Stimulated activated CD8-positive, alpha-beta memory T cell treated with anti-CD3 and anti-CD28 coated beads, Interleukin-7, amount 100 ng/mL, for 24 hours (primary cell): ENCODE data around the gene UAP1L1.

Experiments used
- DNase-seq: peaks from one replicate; pipeline ENCODE4 v3.0.0-alpha.2; 2020; ENCODE audit warnings: low read depth

Gene UAP1L1

DNA sequence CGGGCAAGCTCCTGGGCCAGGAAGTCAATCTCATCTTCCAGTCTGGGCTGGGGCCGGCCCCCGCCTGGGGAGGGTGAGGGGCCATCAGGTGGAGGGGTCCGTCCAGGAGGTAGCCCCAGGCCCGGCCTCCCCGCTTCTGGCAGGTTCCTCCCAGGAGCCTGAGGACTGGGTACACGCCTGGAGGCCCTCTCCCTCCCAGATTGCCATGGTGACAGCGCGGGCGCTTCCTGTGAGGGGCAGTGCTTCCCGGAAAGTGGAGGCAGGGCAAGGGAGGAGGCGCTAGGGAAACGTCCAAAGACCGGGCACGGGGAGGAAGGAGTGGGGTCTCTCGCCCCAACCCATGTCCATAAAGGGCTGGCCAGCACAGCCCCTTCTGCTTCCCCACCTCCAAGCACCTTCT lies 36.2 kb upstream of the UAP1L1 start:
- DNase-seq = no peak

DNA sequence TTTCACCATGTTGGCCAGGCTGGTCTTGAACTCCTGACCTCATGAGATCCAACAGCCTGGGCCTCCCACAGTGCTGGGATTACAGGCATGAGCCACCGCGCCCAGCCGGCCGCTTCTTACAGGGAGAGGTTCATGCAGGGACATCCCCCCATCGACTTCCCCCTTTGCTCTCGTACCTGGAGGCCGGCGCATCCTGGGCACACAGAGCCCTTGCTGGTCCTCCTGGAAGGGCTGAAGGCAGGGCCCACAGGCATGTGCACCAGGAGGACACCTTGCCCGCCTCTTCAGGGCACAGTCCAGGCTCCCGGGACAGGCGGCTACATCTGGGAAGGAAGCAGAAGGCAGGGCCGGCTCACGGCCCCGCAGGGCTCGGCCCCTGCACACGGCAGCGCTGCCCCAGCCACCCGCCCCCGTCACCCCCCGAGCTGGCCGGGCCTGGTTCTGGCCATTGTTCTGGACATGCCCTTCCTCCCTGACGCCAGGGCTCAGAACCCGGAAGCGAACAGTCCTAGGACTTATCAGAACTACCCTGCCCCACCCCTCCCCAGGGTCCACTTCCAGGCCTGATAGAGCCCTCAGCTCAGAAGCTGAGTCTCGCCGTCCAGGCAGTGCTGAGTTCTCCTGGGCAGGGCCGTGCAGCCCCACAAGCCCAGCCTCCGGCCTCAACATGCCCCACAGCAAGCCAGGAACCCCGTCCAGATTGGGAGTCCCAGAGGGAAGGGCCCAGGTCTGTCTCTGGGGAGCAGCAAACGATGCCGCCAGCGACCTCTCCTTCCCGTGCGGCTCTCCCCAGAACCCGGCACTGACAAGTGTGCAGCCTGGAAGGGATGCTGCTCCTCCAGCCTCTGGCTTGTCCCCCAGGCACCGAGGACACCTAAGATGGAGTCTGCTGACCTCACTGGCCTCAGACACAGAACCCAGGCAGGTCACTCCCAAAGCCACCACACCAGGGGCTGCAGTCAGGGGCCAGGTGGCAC lies 34.3 kb upstream of the UAP1L1 start:
- DNase-seq = no peak

DNA sequence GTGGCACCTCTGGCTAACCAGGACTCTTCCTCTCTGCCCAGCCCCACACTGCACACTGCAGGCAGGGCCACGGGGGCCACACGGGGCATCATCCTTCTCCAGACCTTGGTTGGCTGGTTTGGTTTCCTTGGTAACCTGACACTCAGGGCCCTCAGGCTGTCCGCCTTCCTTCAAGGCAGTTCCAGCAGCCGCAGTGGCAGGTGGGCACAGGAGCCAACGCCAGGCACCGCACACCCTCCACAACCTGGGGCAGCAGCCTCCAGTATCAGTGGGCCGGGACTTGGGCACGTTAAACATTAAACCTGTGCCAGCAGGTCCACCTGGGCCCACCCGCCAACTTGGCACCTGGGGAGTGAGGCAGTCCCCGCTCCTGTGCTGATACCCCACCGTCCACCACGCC lies 33.3 kb upstream of the UAP1L1 start:
- DNase-seq = no peak

DNA sequence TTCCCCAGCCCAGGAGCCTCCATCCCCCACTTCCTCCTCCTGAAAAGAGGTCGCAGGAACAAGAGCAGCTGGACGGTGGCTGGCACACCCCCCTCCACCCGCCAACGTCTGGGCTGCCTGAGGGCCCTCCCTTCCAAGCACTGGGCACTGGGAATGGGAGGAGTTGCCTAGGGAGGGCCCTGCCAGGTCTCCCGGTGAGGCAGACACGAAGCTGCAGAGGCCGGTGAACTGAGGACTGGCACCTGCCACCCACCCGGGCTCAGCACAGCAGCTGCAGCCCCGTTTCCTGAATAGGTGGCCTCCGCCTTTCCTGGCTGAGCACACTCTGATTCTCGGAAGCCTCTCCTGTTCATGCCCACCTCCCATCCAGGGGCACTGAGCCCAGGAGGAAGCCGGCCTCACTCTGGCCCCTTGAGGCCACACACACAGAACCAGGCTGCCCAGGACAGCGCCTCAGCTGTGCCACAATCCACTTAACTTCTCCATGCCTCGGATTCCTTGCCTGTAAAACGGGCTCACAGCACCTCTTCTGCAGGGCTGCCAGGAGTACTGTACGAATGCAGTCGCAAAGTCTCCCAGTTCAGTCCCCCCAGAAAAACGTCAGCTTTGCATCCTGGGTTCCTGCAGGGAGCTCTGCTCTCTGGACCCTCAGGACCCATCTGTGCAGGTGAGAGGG lies 32.7 kb upstream of the UAP1L1 start:
- DNase-seq = no peak

DNA sequence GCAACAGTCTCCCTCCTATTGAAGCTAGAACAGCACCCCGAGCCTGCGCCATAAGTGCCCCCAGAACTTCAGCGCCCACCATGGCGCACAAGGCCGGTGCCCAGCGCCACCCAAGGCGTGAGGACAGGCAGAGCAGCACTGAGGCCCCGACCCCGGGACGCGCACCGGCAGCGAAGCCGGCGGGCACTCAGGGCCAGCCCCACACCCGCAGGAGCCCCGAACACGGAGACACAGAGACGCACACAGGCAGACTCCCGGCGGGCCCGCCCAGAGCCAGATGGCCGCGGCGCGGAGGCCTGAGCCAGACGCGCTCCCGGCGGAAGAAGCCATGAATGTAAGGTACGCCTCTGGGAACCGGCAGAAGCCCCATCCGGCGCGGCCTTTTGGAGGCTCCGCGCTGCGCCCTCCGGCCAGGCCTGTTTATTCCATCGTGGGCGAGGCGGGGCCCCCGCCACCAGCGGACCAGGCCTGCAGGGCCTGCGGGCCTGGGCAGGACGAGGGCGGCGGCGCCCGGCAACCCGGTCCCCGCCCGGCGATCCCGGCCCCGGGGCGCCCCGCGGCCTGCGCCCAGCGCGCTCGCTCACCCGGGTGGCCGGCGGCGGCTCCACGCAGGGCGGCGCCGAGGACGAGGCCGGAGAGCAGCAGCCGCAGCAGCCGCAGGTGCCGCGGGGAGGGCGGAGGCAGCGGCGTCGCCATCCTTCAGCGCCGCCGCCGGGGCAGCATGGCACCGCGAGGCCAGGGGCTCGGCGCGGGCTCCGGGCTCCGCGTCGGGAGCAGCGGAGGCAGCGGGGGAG lies 31.8 kb upstream of the UAP1L1 start:
- DNase-seq = no peak

DNA sequence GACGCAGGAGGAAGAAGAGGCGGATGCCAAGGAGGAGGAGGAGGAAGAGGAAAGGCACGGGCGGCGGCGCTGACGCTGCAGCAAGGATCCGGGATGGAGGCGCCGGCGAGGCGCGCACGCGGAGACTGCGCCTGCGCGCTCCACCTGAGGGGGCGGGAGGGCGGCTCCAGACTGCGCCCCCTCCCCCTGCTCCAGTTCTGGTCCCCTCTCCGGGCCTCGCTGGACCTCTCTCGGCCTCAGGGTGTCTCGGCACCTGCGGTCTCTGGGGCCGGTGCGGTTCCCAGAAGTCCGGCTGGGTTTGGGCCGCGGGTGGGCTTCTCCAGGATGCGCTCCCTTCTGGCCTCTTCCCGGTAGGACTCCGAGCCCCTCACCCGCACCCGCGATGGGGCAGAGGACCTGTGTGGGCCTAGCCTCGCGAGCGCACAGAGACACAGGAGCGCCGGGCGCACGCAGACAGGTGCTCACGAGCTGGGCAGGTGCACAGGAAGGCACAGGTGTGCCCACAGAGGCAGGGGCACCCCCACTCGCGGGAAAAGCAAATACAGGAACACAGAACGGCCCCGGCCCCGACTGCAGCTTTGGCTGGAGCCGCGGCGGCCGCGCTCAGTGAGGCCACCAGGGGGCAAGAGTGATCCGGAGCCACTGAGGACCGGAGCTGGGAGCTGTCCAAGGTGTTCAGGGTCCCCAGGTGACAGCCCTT lies 31.1 kb upstream of the UAP1L1 start, which contains the start of gene NPDC1:
Gene NPDC1, minus strand, starts transcription at position 90 of the 700 bp plus-strand sequence. CDS start 188 bp downstream, outside the sequence.
- DNase-seq = peak; percentile 68

DNA sequence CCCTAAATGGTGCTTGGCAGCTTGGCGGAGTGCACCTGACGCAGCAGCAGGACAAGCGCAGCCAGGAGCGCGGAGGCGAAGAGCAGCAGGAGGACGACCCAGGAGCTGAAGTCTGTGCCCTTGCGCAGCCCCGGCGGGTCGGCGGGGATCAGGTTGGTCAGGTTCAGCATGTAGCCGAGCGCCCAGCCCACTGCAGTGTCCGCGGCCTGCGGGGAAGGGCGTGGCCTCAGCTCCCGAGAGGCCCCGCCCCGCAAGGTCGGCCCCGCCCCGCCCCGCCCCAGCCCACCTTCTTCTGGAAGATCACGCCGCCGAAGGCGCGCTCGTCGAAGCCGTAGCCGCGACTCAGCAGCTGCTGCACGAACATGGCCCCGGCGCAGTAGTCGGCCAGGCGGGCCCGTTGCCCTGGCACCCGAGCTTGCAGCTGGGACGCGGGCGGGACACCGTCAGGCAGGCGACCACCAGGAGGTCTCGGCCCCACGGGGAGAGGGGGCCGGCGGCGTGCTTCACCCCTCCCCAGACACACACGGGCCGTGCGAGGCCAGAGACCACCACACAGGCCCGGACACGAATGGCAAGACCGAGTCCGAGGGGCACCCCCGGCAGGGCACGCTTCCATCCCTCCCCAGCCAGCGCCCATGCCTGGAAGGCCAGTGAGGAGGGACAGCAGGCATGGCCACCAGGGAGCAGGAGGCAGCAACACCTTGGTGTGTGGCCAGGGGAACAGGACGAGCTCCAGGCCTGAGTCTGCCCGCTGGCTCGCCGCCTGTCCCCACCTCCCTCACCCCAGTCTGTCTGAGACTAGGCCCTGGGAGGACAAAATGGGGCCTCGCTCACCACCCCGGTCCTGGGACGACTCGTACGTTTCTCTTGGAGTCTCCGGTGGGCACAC lies 28.4 kb upstream of the UAP1L1 start:
- DNase-seq = no peak

DNA sequence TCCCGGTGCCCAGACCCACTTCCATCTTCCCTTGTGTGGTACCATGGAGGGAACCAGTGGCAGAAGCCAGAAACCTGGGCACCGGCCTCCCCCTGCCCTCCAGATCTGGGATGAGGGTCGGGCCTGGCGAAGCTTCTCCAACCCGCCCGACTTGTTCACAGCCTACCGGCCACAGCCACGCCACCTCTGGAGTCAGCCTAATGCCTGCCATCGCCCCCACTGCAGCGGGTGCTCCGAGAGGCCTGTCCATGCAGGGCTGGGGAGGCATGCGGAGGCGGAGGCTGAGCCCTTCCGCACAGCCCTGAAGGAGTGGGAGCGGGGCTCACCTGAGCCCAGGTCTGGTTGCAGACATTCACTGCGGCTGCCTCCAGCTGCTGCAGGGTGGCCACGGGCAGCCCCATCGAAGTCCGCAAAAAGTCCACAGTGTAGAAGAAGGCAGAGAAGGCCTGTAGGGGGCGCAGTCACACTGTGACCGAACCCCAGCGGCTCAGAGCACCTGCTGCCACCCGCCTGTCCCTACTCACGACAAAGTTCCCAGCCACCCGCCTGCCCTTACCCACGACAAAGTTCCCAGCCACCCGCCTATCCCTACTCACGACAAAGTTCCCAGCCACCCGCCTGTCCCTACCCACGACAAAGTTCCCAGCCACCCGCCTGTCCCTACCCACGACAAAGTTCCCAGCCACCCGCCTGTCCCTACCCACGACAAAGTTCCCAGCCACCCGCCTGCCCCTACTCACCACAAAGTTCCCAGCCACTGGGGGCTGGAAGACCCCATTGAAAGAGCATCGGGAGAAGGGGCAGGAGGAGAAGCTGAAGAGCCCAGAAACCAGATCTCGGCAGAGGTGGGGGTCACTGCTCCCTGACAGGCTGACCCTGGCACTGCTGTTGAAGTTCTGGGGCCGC lies 27.5 kb upstream of the UAP1L1 start:
- no peak for DNase-seq

DNA sequence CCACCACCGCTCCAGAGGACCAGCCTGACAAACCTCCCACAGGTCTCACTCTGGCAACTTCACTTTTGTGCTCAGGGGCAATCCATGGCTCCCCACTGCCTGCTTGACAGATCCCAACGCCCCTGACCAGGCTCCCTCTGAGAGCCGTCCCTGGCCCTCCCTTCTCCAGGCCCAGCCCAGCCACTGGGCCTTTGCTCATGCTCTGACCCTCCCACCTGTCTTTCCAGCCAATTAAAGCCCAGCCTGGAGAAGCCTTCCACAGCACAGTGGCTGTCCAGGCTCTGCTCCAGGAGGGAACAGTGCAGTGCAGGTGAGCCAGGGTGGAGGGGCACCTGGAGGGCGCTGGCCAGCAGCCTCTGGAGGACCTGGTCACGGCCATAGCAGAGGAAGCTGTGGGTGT lies 26.7 kb upstream of the UAP1L1 start:
- DNase-seq = no peak

DNA sequence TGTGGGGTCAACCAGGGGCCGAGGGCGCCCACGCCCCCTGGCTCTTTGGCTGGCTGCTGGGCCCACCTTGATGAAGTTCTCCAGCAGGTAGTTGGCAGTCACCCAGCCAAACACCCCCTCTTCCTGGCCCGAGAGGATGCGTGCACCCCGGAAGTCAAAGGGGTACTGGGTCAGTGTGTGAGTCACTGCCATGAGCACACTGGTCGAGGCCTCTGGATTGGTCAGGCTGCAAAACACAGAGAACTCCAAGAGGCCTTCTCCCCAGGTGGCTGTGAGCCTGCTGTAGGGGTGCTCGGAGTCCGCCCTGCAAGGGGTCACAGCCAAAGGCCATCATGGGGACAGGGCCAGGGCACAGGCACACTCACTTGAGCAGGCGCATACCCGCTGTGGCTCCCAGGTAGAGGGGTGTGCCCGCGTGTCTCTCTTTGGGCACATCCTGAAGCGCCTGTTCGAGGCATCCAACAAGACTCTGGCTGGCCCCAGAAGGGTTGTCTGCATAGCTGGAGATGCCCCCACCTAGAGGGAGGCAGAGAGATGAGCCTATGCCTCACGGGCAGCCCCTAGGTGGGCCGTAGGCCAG lies 26.1 kb upstream of the UAP1L1 start:
- DNase-seq = no peak

DNA sequence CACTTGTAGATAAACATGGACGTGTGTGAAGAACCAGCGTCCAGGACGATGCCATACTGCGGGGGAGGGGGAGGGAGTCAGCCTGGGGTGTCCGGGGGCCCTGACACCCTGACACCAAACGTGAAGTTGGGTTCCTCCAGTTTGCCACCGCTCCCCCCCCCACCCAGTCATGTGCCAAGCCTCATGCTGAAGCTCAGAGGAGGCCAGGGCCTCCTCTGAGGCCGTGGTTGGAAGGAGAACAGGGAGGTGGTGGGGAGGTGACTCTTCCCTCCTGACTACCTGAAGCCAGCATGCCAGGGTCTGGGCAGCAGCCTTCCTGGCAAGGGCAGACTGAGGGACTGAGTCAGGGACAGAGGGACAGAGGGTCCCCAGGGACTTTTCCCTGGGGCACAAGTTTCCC lies 25.0 kb upstream of the UAP1L1 start:
- no peak for DNase-seq

DNA sequence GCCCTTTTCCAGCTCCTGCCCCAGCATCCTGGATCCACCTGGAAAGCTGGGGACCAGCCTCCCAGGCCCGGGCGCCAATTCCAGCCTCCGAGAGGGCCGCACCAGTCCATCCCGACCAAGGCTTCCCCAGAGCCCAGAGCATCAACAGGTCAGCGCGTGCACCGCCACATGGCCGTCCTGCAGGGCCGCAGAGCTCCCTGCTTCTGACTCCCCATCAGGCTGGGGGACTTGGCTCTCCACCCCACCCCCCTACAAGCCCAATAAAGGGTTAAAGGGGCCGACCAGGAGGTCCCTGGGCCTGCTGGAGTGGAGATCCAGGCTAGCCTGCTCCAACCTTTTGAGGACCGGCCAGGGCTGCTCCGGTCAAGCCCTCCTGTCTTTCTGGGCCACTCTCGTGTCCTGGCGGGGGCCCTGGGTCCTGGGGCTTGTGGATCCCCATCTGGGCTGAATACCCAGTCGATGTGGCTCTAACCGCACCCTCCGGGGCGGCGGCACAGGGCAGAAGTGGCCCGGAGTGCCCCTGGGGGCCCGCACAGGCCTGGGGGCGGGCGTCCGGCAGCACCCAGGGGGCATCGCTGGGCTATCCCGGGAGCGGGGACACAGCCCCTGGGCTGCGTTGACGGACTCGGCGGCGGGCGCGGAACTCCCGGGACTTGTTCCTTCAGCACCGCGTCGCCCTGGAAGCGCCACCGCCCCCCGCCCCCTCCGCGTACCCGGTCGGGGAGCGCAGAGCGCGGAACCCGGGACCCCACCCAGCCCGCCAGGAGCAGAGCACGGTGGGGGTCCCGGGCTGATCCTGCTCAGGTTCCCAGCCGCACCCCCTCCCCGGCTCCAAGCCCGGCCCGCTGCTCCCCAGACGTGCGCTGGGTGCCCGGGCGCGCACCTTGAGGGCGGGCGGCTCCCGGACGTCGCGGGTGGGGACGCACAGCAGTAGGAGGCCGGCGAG lies 24.0 kb upstream of the UAP1L1 start:
- no peak for DNase-seq

DNA sequence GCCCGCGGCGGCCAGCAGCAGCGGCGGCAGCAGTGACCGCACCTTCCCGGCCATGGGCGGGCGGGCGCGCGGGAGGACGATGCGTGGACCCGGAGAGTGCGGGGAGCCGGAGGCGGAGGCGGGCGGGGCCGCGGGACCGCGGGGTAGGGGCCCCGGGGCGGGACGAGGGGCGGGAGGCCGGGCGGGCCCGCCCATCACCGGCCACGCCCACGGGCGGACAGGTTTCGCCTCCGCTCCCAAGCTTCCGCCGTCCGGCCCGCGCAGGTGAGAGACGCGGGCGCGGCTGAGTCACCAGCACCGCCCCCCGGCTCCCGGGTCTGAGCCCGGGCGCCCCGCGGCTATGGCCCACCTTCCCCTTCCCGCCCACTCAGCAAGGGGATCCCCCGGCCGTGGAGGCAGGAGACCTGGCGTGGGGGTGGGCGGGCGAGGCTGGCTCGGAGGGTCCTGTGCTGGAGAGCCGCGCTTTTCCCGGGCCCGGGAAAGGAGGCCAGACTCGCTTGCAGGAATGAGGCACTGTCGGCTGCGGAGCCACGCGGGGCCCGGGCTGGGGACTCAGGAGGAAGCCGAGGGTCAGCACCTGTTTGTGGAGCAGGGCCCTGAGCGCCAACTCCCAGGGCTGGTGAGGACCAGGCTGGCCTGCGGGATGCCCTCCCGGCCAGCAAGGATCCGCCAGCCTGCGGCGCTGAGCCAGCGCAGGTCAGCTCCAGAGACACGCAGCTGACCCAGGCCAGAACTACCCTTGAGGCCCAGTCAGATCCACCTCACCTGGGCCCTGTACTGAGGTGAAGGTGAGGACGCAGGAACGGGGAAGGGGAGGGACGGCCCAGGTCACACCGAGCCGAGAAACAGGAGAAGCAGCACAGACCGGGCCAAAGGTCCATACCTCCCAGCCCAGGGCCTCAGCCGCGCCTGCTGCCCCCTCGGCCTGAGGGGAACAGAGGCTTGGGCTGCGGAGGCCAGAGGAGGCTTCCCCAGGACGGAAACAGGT lies 23.1 kb upstream of the UAP1L1 start, which contains the start of gene ENTPD2:
Gene ENTPD2, minus strand, starts transcription at position 118 of the 988 bp plus-strand sequence. Its CDS starts 64 bp downstream, at position 54.
- DNase-seq = no peak

DNA sequence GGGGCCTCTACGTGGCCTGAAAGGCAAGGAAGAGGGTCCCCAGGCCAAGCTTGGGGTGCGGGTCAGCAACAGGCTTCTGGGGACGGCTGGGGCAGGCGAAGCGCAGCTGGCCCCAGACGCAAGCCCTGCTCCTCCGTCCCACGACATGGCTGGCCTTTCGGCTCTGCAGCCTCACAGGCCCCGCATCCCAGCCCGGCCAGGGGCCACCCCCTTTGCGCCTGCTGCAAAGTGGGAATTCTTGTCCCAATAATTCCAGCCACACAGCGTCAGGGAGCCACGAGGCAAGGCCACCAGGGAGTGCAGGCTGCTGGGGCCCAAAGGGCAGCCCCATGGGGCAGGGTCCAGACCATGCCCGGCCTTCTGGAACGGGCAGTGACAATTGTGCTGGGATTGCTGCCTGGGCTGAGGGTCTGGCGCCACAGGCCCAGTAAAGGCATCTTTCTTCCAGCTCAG lies 22.4 kb upstream of the UAP1L1 start:
- no peak for DNase-seq

DNA sequence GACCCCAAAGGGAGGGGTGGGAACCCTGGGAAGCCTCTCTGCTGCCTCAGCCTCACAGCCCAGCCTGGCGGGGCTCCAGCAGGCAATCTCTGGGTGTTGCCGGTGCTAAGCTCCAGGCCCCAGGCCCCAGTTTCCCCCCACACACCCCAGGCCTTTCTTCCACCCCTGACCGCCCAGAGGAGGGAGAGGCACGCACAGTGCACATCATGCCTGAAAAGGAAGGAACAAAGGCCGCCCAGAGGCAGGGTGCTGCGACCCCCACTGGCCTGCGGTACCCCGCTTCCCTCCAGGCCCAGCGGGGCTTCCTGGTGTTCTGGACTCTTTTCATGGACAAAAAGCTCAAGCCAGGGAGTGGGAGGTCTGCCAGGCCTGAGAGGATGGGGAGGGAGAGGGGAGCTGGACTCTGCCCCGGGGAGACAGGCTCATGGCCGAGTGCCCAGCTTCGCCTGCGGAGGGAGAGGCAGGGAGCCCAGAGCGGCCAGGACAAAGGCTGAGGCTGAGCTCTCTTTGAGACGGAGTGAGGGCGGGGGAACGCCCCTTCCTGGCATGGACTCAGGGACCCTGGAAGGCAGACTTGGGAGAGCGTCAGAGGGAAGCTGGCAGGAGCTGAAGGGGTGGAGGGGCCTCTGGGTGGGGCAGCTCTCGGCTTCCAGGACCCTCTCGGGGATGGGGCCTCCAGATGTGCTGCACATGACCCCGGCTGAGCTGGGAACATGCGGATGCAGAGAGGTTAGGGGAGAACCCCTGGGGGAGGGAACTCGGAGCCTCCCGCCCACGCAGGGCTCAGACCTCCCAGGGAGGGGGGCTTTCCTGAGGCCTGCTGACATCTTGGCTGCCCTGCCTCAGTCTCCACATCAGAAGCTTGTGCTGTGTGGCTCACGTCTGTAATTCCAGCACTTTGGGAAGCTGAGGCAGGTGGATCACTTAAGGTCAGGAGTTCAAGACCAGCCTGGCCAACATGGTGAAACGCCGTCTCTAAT lies 21.6 kb upstream of the UAP1L1 start:
- DNase-seq = no peak
